Measurements from ENCODE around the gene DCBLD2.
"Not testable (repeated sequence)": the region's sequence is repeated elsewhere in the genome, so short reads cannot be mapped to it uniquely, and the experiment has no call there.

The DCBLD2 gene

GRCh38 chr3:98831060-98831459 lies 70.4 kb downstream of the DCBLD2 start:
- not testable (repeated sequence) for DNase-seq (ENCODE audit: low read depth in 2 of 2)

GRCh38 chr3:98829246-98829832 lies 72.2 kb downstream of the DCBLD2 start:
- DNase-seq (ENCODE audit: low read depth in 2 of 2) = no peak

GRCh38 chr3:98827221-98827920 lies 74.1 kb downstream of the DCBLD2 start:
- DNase-seq (ENCODE audit: low read depth in 2 of 2) = no peak

GRCh38 chr3:98826126-98826525 lies 75.4 kb downstream of the DCBLD2 start:
- no peak for DNase-seq (ENCODE audit: low read depth in 2 of 2)

GRCh38 chr3:98824256-98824655 lies 77.2 kb downstream of the DCBLD2 start:
- no peak for DNase-seq (ENCODE audit: low read depth in 2 of 2)

- DNase-seq (ENCODE audit: low read depth in 2 of 2) = no peak
These were observed 77.7 kb downstream of the DCBLD2 start for GRCh38 chr3:98823791-98824190.

GRCh38 chr3:98821063-98821462 lies 80.4 kb downstream of the DCBLD2 start:
- DNase-seq (ENCODE audit: low read depth in 2 of 2) = no peak

- no peak for DNase-seq (ENCODE audit: low read depth in 2 of 2)
These were observed 83.9 kb downstream of the DCBLD2 start for GRCh38 chr3:98817547-98818041.

- DNase-seq (ENCODE audit: low read depth in 2 of 2) = no peak
These were observed 86.6 kb downstream of the DCBLD2 start for GRCh38 chr3:98814817-98815420.

GRCh38 chr3:98812851-98813374 lies 88.6 kb downstream of the DCBLD2 start:
- DNase-seq (ENCODE audit: low read depth in 2 of 2) = no peak

- no peak for DNase-seq (ENCODE audit: low read depth in 2 of 2)
These were observed 90.4 kb downstream of the DCBLD2 start for GRCh38 chr3:98811048-98811447.

GRCh38 chr3:98809557-98809956 lies 91.9 kb downstream of the DCBLD2 start:
- DNase-seq (ENCODE audit: low read depth in 2 of 2) = no peak

GRCh38 chr3:98808071-98808470 lies 93.4 kb downstream of the DCBLD2 start:
- DNase-seq (ENCODE audit: low read depth in 2 of 2) = no peak

GRCh38 chr3:98807561-98807960 lies 93.9 kb downstream of the DCBLD2 start:
- DNase-seq (ENCODE audit: low read depth in 2 of 2) = no peak

GRCh38 chr3:98807011-98807410 lies 94.5 kb downstream of the DCBLD2 start:
- no peak for DNase-seq (ENCODE audit: low read depth in 2 of 2)

- no peak for DNase-seq (ENCODE audit: low read depth in 2 of 2)
These were observed 95.0 kb downstream of the DCBLD2 start for GRCh38 chr3:98806521-98806920.

GRCh38 chr3:98805571-98805970 lies 95.9 kb downstream of the DCBLD2 start:
- no peak for DNase-seq (ENCODE audit: low read depth in 2 of 2)

- DNase-seq (ENCODE audit: low read depth in 2 of 2) = no peak
These were observed 100.3 kb downstream of the DCBLD2 start for GRCh38 chr3:98801043-98801747.

- DNase-seq (ENCODE audit: low read depth in 2 of 2) = no peak
These were observed 101.1 kb downstream of the DCBLD2 start for GRCh38 chr3:98800401-98800800.

GRCh38 chr3:98799479-98799878 lies 102.0 kb downstream of the DCBLD2 start:
- DNase-seq (ENCODE audit: low read depth in 2 of 2) = no peak

GRCh38 chr3:98798820-98799219 lies 102.7 kb downstream of the DCBLD2 start:
- DNase-seq (ENCODE audit: low read depth in 2 of 2) = no peak

- DNase-seq (ENCODE audit: low read depth in 2 of 2) = no peak
These were observed 103.6 kb downstream of the DCBLD2 start for GRCh38 chr3:98797905-98798304.

All from stimulated activated CD8-positive, alpha-beta memory T cell treated with anti-CD3 and anti-CD28 coated beads, Interleukin-15, amount 100 ng/mL, for 4 hours (primary cell).